HG03103 (cell line): ENCODE measurements around the gene KLHL22.
"Not testable (repeated sequence)": the region's sequence is repeated elsewhere in the genome, so short reads cannot be mapped to it uniquely, and the experiment has no call there.

Experiments
- ATAC-seq: cut with Tn5 transposase; IDR thresholded peaks from one replicate; pipeline ENCODE4 v1.9.1; 2021; ENCODE audit warnings: low read depth; ENCODE audit not compliant: unreplicated experiment

The KLHL22 gene

GRCh38 chr22:20424932-20425565, 70.5 kb downstream of the KLHL22 start:
- no peak for ATAC-seq

GRCh38 chr22:20424568-20424931, 71.0 kb downstream of the KLHL22 start:
- no peak for ATAC-seq

- ATAC-seq = no peak
Observed at GRCh38 chr22:20423906-20424551, 71.6 kb downstream of the KLHL22 start.

- no peak for ATAC-seq
Observed at GRCh38 chr22:20423008-20423905, 72.3 kb downstream of the KLHL22 start.

GRCh38 chr22:20422271-20423007, 73.2 kb downstream of the KLHL22 start:
- ATAC-seq = no peak

DNA sequence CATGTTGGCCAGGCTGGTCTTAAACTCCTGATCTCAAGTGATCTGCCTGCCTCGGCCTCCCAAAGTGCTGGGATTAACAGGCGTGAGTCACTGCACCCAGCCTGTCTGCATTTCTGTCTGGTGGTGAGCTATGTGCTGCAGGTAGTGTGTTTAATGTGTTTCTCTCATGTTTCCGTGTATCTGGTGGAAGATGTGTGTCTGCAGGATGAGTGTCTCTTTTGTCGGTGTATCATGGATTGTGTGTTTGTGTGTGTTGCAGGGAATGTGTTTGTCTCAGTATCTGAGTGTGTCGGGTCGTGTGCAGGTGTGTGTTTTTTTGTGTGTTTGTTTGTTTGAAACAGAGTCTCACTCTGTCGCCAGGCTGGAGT, 74.1 kb downstream of the KLHL22 start:
- no peak for ATAC-seq

DNA sequence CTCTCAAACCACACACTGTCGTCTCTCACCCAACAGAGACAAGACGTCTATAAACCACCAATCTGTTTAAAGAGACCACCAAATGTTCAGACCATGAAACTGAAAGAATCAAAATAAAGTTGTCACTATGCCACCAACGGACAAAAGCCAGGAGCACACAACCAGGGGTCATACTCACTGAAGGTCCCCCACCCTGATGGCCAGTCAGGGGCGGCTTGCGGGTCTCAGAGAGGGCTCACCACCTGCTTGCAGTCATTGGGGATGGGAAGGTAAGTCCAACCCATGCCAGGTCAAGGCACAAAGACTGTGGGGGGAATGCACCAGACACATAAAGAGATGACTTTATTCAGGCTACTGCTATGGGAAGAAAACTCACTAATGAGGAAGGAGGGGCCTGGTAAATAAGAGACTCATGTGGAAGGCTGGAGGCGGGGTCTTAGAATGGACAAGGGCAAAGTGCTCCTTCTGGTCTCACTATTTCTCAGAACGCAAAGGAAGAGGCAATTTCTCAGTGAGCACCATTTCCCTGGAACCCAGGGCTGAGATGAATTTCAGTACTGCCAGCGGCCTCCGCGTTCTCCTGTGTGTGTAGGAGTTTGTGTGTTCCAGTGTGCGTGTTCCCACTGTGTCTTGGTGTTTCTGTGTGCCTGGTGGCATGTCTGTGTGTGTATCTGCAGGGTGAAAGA, 75.3 kb downstream of the KLHL22 start:
- no peak for ATAC-seq

GRCh38 chr22:20419664-20419951, 76.0 kb downstream of the KLHL22 start:
- no peak for ATAC-seq

GRCh38 chr22:20418211-20418788, 77.3 kb downstream of the KLHL22 start:
- ATAC-seq = no peak

GRCh38 chr22:20415699-20416098, 79.9 kb downstream of the KLHL22 start:
- ATAC-seq = not testable (repeated sequence)

GRCh38 chr22:20415241-20415640, 80.4 kb downstream of the KLHL22 start:
- not testable (repeated sequence) for ATAC-seq

- ATAC-seq = no peak
Observed at GRCh38 chr22:20414450-20414849, 81.1 kb downstream of the KLHL22 start.

GRCh38 chr22:20414059-20414440, 81.5 kb downstream of the KLHL22 start:
- ATAC-seq = no peak

- no peak for ATAC-seq
Observed at GRCh38 chr22:20413217-20414058, 82.2 kb downstream of the KLHL22 start.

DNA sequence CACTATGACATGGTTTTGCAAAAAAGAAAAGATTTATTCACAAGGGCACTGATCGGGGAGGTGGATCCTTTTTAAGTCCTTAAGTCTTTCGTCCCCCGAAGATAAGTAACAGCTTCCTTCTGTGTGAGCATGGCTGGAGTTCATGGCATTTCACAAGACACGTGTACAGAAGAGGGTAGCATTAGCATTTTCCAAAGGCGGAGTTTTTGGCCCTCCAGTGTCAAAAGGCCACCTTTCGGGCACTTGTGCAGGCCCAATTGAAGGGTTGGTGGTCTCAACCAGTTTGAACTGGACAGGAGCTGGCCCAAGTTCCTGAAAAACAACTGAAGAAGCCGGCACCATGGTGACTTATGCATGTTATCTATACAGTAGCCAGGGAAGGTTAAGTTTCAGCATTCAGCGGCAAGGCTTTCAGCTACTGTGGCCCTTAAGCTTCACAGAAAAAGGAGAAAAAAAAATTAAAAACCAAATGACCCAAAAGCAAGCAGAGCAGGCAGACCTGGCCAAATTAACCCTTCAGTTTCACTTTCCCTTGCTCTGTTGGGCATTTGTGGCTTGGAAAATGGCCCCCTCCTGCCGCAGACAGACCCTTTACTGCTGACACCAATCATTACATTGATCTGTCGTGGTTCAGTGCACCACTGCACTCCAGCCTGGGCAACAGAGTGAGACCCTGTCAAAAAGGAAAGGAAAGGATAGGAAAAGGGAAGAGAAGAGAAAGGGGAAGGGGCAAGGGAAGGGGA, 83.0 kb downstream of the KLHL22 start:
- no peak for ATAC-seq

DNA sequence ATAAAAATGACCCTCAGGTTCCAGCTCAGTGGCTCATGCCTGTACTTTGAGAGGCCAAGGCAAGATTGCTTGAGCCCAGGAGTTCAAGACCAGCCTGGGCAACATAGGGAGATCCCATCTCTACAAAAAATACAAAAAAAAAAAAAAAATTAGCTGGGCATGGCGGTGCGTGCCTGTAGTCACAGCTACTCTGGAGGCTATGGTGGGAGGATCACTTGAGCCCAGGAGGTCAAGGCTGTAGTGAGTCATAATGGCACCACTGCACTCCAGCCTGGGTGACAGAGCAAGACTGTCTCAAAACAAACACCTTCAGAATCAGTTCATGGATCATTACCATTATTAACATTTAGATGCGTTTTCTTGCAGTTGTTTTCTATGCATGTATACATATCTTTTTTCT, 86.2 kb downstream of the KLHL22 start:
- ATAC-seq = not testable (repeated sequence)

DNA sequence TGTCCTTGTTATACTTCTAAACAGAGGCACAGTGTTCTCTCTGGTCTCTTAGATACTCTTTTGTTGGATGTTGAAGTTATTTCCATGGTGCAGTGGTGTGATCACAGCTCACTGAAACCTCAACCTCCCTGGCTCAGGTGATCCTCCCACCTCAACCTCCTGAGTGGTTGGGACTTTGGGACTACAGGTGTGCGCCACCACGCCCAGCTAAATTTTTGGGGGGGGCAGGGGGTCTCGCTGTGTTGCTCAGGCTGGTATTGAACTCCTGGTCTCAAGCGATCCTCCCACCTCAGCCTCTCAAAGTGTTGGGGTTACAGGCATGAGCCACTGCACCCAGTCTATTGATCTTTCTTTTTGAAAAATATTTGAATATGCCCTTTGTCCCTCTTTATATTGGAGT, 86.7 kb downstream of the KLHL22 start:
- ATAC-seq = no peak

- no peak for ATAC-seq
Observed at GRCh38 chr22:20407829-20408228, 87.8 kb downstream of the KLHL22 start.
